ENCODE results near the gene ALPI. TPM values are rescaled to one million over a fixed set of nuclear protein-coding genes. Genes with fewer than 3 reads are reported as not detected.

The ALPI gene
- polyA plus RNA-seq, 3 donors from 2014 or later: not detected

DNA sequence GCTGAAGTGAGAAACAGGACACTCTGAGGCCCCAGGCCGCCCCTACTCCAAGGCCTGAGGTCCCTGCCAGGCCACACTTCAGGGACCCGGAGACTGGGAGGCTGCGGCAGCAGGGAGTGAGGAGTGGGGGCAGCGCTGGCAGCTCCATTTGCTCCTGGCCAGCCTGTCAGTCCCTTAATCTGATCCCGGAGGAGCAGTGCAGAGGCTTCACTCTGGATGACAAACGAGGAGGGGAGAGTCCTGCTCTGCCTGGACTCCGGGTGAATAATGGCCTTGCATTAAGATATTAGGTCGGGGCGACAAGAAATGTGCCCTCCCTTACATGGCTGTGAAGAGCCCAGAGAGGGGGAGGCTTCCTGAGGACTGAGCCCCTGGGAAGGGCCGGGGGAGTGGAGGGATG lies 49.9 kb downstream of the ALPI start:
- peaks cover 0 to 3% (median 0%) of the 10 kb centered on the region in 6 donors for H3K9me3 Mint-ChIP-seq
- no peak overlapping the region for H3K27ac Mint-ChIP-seq
- no peaks in the 10 kb centered on the region for H3K36me3 Mint-ChIP-seq
- H3K4me1 Mint-ChIP-seq: peaks cover 0 to 3% of the 10 kb centered on the region in 2 donors
- no peak overlapping the region for H3K4me3 Mint-ChIP-seq
- DNase-seq: no peak
- H3K27me3 Mint-ChIP-seq (ENCODE audit: low read depth in 3 of 3): peaks cover 5 to 13% (median 10%) of the 10 kb centered on the region in 3 donors

DNA sequence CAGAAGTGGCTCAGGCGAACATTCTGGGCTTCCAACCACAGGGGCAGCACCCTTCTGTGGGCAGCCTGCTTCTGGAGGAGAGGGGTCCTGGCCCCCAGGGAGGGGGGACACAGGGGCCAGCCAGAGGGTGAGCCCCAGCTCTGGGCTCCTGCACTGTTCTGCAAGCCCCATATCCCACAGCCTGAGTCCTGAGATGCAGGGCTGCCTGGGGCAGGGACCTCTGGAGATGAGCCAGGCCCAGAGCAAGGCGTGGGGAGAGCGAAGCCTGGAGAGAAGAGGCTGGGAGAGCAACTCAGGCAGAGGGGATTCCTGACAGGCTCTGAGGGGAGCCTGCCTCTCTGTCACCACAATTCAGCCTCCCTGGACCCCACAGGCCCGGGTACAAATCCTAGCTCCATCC lies 50.8 kb downstream of the ALPI start:
- no peak overlapping the region for H3K27ac Mint-ChIP-seq
- peaks cover 0 to 3% (median 0%) of the 10 kb centered on the region in 6 donors for H3K9me3 Mint-ChIP-seq
- no peak overlapping the region for H3K4me3 Mint-ChIP-seq
- no peaks in the 10 kb centered on the region for H3K36me3 Mint-ChIP-seq
- peaks cover 5 to 13% (median 10%) of the 10 kb centered on the region in 3 donors for H3K27me3 Mint-ChIP-seq (ENCODE audit: low read depth in 3 of 3)
- H3K4me1 Mint-ChIP-seq: peaks cover 0 to 3% of the 10 kb centered on the region in 2 donors
- DNase-seq: no peak

DNA sequence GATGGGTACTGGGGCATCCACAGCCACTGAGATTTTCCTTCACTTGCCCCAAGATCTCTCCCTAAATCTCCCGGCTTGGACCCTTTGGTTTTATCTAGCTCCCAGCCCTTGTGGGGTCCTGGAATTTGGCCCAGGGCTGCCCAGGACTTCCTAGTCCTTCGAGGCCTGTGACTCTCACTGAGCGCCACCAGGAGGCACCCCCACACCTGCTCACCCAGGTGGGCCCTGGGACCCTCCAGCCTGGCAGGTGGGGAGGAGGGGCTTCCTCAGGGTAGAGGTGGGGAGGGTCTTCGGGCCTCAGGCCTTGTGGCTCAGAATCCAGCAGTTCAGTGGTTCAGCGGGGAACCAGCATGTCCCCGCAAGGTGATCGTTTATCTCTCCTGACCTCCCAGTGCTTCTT lies 52.3 kb downstream of the ALPI start:
- Mint-ChIP-seq H3K36me3 (no peaks in the 10 kb centered on the region), H3K4me1 (peaks cover 0 to 2% of the 10 kb centered on the region in 2 donors), H3K9me3 (peaks cover 0 to 3% (median 0%) of the 10 kb centered on the region in 6 donors), H3K4me3 (no peak overlapping the region), H3K27me3 (ENCODE audit: low read depth in 3 of 3) (peaks cover 5 to 13% (median 6%) of the 10 kb centered on the region in 3 donors), H3K27ac (no peak overlapping the region)
- DNase-seq: no peak

Other genes starting within 250 kb of the ALPI start
- gene ALPP, start 77.4 kb upstream of the ALPI start, polyA plus RNA-seq: not detected
- not detected for gene ALPG, start 49.3 kb upstream of the ALPI start, polyA plus RNA-seq
- gene ECEL1, start 31.7 kb downstream of the ALPI start, polyA plus RNA-seq: not detected
- gene PRSS56, start 64.2 kb downstream of the ALPI start, polyA plus RNA-seq: not detected
- not detected for gene CHRND, start 70.0 kb downstream of the ALPI start, polyA plus RNA-seq
- gene CHRNG, start 83.5 kb downstream of the ALPI start, polyA plus RNA-seq: not detected
- 1 to 10 TPM; 1.3 to 6.2 (median 2.7) TPM for gene TIGD1, start 94.4 kb downstream of the ALPI start, polyA plus RNA-seq
- gene EIF4E2, start 94.5 kb downstream of the ALPI start, polyA plus RNA-seq: 10 to 100 TPM; 60.5 to 82.0 (median 80.3) TPM
- gene EFHD1, start 177.5 kb downstream of the ALPI start, polyA plus RNA-seq: under 1 TPM in 1 of 3 donors, not detected in 2; 0.71 TPM
- gene GIGYF2, start 241.2 kb downstream of the ALPI start, polyA plus RNA-seq: 10 to 100 TPM in 2 of 3 donors, 1 to 10 TPM in 1; 7.8 to 41.3 (median 13.0) TPM

Measured in immature natural killer cell (primary cell).